HG03342 (cell line): ENCODE data around the gene GP9.
"Not testable (repeated sequence)": the region's sequence is repeated elsewhere in the genome, so short reads cannot be mapped to it uniquely, and the experiment has no call there.

Source experiments
- ATAC-seq: cut with Tn5 transposase; IDR thresholded peaks from one replicate; pipeline ENCODE4 v1.9.1; 2021; ENCODE audit warnings: mild to moderate bottlenecking, moderate library complexity; ENCODE audit not compliant: unreplicated experiment

The GP9 gene

DNA sequence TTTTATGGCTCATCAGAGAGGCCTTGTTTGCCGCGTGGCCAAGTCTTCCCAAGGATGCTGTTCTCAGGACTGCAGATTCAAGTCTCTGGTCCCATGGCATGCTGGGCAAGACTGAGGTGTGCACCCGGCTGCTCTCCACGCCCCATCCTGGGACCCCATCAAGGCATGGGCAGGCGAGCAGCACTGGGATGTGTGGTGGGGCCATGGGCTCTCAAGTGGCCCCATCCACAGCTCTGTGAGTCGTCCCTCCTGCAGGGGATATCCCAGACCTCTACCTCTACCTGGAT lies 13.1 kb upstream of the GP9 start:
- ATAC-seq, result no peak

DNA sequence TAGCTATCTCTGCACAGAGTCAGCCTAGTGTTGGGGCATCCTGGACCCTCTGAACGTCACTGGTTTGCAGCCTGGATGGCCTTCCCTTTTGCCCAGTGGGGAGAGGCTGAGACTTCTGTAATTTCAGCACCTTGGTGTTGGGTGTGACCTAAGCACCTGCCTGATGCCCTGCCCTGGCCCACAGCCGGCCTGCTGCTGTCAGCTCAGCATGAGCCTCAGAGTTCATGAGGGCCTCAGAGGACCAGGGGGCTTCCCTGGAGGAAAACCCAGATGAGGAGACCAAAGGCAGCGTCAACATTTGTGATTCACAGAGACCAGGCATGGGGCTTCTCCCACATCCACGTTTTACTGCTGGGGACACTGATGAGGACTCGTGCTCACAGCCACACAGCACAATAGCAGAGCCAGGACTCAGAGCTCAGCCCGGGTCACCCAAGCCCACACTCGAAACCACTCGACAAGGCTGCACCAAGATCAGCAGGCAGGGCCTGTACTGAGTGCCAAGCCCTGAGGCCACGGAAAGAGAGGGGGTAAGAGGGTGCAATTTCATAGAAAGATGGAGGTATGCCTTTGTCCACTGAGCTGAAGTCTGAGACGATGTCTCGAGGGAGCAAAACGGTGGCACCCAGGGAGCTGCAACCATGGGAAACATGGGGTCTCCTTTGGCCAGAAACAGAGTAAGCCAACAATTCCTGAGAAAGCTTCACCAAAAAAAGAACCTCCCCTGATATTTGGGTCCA lies 9.9 kb upstream of the GP9 start:
- no peak for ATAC-seq

DNA sequence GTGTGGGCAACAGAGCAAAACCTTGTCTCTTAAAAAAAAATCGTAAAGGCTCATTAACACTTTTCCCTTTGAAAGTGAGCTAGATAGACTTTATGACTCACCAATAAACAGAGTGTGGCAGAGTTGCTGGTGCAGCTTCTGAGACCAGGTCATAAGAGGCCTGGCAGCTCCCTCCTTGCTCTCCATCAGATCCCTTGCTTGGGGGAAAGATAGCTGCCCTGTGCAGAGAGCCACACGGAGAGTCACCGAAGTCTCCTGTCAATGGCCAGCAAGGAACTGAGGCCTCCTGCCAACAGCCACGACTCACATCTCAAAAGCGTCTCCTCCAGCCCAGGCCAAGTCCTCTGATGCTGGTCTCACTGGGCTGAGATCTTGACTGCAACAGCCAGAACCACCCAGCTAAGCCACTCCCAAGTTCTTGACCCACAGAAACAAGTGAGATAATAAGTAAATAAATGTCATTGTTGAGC lies 8.7 kb upstream of the GP9 start:
- no peak for ATAC-seq

DNA sequence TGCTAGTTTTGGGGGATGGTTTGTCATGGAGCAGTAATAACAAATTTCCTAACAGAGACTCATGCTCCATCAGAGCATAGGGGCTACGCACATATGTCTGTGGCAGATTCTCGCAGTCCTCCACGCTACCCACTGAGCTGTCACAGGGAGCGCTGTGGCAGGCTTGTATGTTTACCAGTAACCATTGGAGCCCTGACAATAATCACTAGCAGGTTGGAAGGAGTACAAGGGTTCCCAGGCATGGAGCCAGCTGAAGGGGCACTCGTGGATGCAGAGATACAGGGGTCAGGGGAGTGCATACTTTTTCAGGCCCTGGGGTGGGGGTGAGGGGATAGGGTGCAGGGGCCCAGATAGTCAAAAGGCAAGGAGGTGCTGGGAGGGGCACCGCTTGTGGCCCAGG lies 7.9 kb upstream of the GP9 start:
- no peak for ATAC-seq

DNA sequence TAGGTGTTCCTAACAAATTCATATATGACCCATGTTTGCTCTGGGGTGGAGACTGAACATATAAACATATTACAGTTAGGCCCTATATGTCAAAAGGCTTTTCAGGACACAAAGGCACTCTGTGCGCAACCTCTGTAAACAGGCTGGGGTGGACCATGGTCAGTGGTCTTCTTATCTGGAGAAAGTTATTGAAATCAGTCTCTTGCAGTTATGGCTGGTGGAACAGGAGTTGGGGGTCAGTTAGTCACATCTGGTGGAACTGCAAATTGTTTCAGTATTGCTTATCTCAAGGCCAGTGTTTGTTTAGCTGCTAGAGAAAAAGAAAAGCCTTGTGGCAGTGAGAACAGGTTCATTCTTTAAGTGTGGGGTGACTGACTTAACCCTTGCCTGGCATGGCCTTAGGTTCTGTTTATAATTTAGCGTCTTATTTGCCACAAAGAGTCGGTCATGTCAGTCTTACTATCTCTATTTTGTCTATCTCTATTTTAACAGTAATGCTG lies 5.9 kb upstream of the GP9 start:
- ATAC-seq, result no peak

DNA sequence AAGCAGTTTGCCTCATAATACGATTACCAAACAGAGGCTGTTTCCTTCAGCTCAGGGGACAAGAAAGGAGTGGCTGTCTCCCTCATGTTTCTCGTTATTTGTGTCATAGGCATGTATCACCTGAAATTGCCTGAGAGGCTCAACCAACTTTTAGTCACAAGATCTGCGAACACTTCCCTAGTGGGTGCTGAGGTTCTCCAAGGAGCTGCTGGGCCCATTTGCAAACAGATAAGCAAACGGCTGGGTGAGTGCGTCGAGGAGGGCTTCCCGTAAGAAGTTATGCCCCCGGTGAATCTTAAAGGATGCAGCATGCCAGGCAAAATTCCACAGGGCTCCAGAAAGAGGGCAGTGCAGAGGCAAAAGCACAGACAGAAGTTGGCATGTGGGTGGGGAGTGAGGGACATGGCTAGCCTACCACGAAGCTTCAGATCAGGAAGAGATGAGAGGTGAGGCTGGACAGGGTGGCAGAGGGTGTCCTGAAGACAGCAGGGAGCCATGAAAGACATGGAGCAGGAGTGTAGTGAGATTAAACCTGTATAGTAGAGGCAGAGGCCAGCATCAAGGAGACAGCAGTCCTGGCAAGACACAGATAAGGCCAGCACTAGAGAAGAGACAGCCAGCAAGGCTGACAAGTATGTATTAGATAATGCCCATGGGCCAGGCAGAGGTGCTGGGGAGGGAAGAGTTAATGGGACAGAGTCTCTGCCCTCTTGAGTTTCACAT lies 4.0 kb upstream of the GP9 start:
- no peak for ATAC-seq

DNA sequence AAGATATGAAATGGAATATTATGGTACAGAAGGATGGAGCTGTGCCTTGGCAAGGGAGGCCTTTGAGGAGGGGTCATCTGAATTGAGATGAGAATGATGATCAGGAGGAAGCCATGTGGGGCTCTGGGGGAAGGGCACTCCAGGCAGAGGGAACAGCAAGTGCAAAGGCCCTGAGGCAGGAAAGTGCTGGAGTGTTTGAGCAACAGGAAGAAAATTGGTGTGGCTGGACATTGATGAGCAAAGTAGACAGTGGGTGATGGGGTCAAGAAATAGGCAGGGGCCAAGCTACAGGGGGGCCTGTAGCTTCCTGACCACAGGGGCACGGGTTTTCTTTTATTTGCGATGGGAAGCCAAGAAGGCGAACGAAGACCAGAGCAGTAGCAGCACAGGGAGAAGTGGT lies 3.3 kb upstream of the GP9 start:
- no peak for ATAC-seq

DNA sequence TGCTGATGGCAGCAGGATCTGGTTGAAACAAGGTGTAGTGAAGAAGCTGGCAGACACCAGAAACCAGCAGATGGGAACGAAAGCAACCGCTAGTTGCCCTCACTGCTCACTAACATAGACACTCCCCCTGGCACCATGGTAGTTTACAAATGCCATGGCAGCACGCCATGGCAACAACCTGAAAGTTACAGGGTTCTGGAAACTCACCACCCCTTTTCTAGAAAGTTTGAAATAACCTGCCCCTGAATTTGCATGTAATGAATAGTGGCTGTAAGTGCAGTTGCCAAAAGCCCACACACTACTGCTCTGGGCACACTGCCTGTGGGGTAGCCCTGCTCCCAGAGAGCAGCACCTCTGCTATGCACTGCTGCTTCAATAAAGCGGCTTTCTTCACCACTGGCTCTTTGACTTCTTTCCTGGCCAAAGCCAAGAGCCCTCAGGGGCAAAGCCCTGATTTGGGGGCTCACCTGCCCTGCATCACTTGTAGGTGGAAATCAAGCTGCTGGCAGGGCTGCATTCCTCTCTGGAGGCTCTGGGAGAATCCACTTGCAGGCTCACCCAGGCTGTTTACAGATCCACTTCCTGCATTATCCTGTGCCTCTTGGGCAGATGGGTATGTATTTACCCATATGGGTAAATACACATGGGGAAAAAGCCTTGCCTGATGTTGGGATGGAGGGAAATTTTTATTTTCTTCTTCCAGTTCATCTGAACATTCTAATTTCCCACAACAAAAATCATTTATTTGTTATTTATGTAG lies 2.0 kb upstream of the GP9 start:
- no peak for ATAC-seq

DNA sequence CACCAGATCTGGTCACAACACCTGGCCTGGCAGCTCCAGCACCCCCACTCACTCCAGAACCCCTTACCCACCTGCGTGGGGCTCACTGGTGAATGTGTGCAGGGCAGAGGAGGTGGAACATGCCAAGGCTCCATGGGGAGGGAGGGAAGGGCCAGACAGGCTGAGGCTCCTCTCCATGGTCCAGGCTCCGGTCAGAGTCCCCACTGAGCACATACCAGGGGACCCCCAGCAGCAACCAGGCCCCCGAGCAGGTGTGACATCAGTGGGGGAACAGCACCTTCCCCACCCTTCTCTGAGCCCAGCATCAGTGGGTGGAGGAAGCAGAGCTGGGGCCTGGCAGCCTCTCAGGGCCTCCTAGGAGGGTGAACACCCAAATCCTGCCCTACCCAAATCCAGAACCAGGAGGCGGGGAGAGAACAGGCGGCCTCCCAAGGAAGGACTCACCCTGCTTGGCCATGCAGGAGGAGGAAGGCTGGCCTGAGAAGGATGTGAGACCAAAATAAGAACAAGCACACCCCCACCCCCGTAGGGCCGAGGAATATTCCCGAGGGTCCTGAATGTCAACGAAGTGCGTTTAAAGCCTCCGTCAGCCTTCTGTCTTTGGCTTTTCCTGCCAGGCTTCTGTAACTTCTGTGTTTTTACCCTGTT lies 1.1 kb upstream of the GP9 start:
- ATAC-seq, result no peak

DNA sequence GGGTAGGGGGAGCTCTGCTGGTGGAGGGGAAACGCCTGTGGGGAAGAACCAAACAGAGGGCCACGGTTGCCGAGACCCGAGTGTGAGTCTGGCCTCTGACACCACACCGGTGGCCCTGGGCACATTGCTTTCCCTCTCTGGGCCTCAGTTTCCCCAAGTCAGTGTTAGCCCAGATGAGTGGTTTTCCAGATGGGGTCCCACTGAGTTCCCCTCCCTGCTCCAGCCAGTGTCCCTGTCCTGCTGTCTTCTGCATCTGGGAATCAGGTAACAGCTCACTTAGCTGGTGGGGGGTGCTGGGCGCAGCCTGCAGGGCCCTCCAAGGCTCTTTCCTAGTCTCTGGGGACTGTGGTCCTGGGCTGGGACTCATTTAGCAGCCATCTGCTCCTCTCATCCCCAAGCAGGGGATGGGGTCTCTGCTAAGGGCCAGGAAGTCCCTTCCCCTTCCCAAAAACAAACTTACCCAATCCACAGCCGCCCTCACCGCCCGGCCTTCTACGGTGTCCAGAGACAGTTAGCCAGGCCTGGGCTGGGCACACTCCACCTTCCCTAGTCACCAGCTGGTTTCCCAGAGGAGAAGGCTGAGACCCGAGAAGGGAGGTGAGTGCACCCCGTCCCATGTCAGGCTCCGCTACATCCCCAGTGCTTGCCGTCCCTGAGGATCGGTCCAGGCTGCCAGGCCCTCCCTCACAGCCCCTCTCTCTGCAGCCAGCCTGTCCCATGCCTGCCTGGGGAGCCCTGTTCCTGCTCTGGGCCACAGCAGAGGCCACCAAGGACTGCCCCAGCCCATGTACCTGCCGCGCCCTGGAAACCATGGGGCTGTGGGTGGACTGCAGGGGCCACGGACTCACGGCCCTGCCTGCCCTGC lies 676 bp downstream of the GP9 start:
- ATAC-seq, result no peak

DNA sequence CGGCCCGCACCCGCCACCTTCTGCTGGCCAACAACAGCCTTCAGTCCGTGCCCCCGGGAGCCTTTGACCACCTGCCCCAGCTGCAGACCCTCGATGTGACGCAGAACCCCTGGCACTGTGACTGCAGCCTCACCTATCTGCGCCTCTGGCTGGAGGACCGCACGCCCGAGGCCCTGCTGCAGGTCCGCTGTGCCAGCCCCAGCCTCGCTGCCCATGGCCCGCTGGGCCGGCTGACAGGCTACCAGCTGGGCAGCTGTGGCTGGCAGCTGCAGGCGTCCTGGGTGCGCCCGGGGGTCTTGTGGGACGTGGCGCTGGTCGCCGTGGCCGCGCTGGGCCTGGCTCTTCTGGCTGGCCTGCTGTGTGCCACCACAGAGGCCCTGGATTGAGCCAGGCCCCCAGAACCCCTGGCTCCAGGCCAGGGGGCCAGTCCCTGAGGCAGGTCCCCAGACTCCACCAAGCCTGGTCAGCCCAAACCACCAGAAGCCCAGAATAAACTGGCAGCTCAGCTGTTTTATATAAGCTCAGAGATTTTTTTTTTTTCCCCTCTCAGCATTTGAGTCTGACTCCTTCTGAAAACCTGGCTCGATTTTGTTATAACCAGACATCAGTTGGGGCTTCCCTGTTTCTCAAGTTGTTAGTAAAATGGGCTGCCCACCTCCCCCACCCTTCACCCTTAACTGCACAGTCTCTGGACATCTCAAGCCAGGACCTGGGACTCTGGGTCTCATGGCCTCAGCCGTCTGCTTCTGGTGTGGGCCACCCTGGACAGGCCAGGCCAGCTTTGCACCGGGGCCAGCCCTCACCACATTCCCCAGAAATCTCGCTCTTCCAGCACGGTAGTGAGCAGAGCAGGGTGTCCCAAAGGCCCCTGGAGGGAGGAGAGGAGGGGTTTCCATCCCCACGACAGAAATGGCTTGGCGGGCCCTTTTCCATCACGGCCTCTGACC lies 1.6 kb downstream of the GP9 start:
- ATAC-seq, result no peak

DNA sequence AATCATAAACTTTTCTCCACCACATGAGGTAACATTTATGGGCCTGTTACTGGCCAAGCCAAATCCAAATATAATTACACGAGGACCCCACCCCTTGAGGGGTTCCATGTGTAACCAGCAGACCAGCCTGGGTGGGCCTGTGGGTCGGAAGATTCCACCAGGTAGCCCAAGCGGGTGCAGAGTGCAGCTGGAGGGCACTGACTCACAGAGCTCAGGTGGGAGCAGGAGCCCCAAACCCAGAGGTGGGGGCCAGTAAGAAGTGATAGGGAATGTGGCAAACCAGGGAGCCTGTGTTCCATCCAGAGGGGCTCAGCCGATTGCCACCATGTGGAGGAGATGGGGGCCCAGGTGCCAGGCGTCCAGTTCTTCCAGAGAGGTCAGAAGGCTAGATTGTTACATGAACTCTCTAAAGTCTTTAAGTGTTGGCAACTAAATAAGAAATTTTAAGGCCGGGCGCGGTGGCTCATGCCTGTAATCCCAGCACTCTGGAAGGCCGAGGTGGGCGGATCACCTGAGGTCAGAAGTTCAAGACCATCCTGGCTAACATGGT lies 2.6 kb downstream of the GP9 start:
- ATAC-seq, result no peak

DNA sequence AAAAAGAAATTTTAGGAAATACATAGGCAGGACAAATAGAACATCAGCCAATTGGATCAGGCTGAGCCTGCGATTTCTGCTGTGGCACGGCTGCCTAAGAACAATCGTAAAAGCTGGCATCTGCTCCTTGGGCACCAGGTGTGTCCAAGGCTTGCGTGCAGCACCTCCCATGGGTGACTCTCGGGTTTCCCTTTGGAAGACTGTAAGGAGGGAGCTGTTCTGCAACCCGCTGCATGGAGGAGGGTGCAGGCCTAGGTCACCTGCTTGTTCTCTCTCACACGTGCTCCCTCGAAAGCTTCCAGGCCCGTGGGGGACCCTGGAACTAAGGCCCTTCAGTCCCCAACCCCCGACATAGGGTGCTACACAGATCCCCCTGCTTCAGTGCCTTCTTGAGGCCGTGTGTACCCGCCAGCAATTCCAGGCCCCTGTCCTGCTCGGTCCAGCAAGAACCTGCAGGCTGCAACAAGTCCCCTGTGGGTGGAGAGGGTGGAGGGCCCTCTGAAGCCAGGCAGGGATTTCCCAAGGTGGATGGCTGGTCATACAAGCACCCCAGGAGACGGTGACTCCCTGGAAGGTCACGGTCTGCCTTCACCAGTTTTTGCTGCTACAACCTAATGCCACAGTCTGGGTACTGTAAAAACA lies 3.4 kb downstream of the GP9 start:
- ATAC-seq, result no peak

DNA sequence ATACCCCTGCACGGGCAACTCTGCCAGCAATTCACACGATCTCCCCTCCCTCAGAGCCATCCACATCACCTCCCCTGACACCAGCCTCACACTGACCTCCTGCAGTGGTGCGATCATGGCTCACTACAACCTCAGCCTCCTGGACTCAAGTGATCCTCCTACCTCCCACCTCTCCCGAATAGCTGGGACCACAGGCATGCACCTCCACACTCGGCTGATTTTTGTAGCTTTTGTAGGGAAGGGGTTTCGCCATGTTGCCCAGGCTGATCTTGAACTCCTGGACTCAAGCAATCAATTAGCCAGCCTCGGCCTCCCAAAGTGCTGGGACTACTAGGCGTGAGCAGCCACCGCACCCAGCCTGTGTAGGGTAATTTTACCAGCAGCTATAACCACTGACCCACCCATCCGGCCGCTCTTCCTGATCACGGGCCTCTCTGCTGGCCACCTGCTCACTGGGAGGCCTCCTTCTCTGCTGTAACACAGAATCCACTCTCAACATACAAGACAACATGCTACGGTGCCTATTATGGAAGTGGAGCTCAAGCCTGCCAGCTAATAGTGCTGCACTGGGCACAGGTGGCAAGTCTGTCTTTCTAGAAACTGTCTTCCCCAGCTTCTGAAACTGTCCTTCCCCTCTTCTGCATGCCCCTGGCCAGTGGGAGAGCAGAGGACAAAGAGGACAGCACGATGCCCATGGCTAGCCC lies 4.6 kb downstream of the GP9 start:
- ATAC-seq, result no peak

DNA sequence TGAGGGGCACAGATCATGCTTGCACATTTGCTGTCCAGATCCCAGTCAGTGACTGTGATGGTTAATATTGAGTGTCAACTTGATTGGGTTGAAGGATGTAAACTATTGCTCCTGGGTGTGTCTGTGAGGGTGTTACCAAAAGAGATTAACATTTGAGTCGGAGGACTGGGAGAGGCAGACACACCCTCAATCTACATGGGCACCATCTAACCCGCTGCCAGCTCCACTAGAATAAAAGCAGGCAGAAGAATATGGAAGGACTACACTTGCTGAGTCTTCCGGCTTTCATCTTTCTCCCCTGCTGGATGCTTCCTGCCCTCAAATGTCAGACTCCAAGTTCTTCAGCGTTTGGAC lies 5.1 kb downstream of the GP9 start:
- ATAC-seq, result no peak

DNA sequence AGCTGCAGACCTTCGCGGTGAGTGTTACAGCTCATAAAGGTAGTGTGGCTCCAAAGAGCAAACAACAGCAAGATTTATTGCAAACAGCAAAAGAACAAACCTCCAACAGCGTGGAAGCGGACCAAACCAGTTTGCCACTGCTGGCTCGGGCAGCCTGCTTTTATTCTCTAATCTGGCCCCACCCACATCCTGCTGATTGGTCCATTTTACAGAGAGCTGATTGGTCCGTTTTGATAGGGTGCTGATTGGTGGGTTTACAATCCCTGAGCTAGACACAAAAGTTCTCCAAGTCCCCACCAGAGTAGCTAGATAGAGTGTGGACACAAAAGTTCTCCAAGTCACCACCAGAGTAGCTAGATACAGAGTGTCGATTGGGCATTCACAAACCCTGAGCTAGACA lies 7.1 kb downstream of the GP9 start:
- ATAC-seq, result not testable (repeated sequence)

DNA sequence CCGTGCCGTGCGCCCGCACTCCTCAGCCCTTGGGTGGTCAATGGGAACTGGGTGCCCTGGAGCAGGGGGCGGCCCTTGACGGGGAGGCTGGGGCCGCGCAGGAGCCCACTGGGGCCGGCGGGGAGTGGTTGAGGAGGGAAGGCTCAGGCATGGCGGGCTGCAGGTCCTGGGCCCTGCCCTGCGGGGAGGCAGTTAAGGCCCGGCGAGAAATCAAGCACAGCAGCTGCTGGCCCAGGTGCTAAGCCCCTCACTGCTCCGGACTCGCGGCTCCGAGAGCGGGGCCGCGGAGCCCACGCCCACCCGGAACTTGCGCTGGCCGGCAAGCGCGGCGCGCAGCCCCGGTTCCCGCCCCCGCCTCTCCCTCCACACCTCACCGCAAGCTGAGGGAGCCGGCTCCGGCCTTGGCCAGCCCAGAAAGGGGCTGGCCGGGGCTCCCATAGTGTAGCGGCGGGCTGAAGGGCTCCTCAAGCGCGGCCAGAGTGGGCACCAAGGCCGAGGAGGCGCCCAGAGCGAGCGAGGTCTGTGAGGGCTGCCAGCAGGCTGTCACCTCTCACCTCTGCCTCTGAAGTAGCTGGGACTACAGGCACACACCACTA lies 7.8 kb downstream of the GP9 start:
- no peak for ATAC-seq
